H1 (cell line): ENCODE results near the gene SLC25A39. TPM values are rescaled to one million over a fixed set of nuclear protein-coding genes. Genes with fewer than 3 reads are reported as not detected.

Experiments used
- CTCF ChIA-PET: fragments of 300-600 bp; sonication (Branson Sonifier 250); formaldehyde crosslinking; loops from one replicate; lab custom pipeline; 2021; ENCODE audit not compliant: partially characterized antibody; lab: Charles Lee
- POLR2A ChIA-PET: fragments of 300-600 bp; sonication (Branson Sonifier 250); formaldehyde crosslinking; loops from one replicate; lab custom pipeline; 2021; ENCODE audit warnings: inconsistent platforms; ENCODE audit not compliant: partially characterized antibody; lab: Charles Lee
- DNase-seq, 2 experiments: peaks; one replicate each; pipeline versions ENCODE4 v3.0.0 to v3.0.0-alpha.2; 2010 to 2022; ENCODE audit warnings: low spot score in 2 of 2, low read depth in 1 of 2, mixed read lengths in 1 of 2
- FAIRE-seq: peaks from 2 replicates; lab custom pipeline; 2011; peaks lifted over from hg19 to GRCh38; lab: Jason Lieb, UNC
- H2AFZ ChIP-seq: 2 replicates; pipeline ENCODE4 v1.8.1; 2012; ENCODE audit warnings: low read length, inconsistent platforms
- H2AK5ac ChIP-seq: 2 replicates; pipeline ENCODE4 v1.6.1; 2013; ENCODE audit warnings: low read depth, low read length
- H2BK120ac ChIP-seq: replicated peaks from 2 replicates; pipeline ENCODE3; 2013; ENCODE audit warnings: low read depth, low read length, inconsistent platforms
- H2BK12ac ChIP-seq: 2 replicates; pipeline ENCODE4 v1.6.1; 2013; ENCODE audit warnings: low read depth, low read length
- H2BK15ac ChIP-seq: 2 replicates; pipeline ENCODE4 v1.6.1; 2013; ENCODE audit warnings: low read length
- H2BK20ac ChIP-seq: 2 replicates; pipeline ENCODE4 v1.6.1; 2013; ENCODE audit warnings: low read length
- H2BK5ac ChIP-seq: 2 replicates; pipeline ENCODE4 v1.6.1; 2013; ENCODE audit warnings: low read depth, low read length
- H3K14ac ChIP-seq: 2 replicates; pipeline ENCODE4 v1.6.1; 2013; ENCODE audit warnings: inconsistent platforms; ENCODE audit not compliant: insufficient read length
- H3K18ac ChIP-seq: 2 replicates; pipeline ENCODE4 v1.6.1; 2013; ENCODE audit warnings: low read length; ENCODE audit errors: extremely low read depth
- H3K23ac ChIP-seq: 2 replicates; pipeline ENCODE4 v1.6.1; 2013; ENCODE audit warnings: inconsistent platforms; ENCODE audit not compliant: insufficient read length
- H3K23me2 ChIP-seq: 2 replicates; pipeline ENCODE4 v1.6.1; 2013; ENCODE audit warnings: low read depth, low read length
- H3K27ac ChIP-seq: 2 replicates; pipeline ENCODE4 v1.6.1; 2011; ENCODE audit warnings: low read depth, low read length, inconsistent platforms
- H3K27me3 ChIP-seq, 4 experiments: replicated peaks in 1 of 4; 1 replicate in 1 of 4; 2 replicates in 3 of 4; pipeline versions ENCODE4 v1.6.1 to v1.8.1; 2011 to 2013; ENCODE audit warnings: low read length in 3 of 4, mild to moderate bottlenecking in 3 of 4, inconsistent platforms in 2 of 4, mixed read lengths in 2 of 4, moderate library complexity in 1 of 4; ENCODE audit not compliant: control insufficient read depth in 3 of 4, insufficient read depth in 3 of 4; ENCODE audit errors: extremely low read depth in 1 of 4
- H3K36me3 ChIP-seq, 4 experiments: 2 replicates each; pipeline versions ENCODE4 v1.6.1 to v1.8.1; 2011 to 2013; ENCODE audit warnings: mild to moderate bottlenecking in 4 of 4, low read length in 3 of 4, moderate library complexity in 2 of 4, control low read depth in 1 of 4, inconsistent platforms in 1 of 4; ENCODE audit not compliant: insufficient read depth in 4 of 4, control insufficient read depth in 2 of 4
- H3K4ac ChIP-seq: replicated peaks from 2 replicates; pipeline ENCODE3; 2013; ENCODE audit warnings: low read length, low read depth, mixed read lengths, inconsistent platforms; ENCODE audit not compliant: insufficient read length
- H3K4me1 ChIP-seq, 4 experiments: replicated peaks in 1 of 4; 1 replicate in 1 of 4; 2 replicates in 3 of 4; pipeline versions ENCODE4 v1.6.1 to v1.8.1; 2011 to 2013; ENCODE audit warnings: low read length in 3 of 4, inconsistent platforms in 2 of 4, mixed read lengths in 1 of 4; ENCODE audit not compliant: insufficient read depth in 4 of 4, control insufficient read depth in 3 of 4
- H3K4me2 ChIP-seq, 2 experiments: 2 replicates each; pipeline versions ENCODE4 v1.6.1 to v1.8.1; 2011 to 2013; ENCODE audit warnings: low read depth in 2 of 2, low read length in 2 of 2, control low read depth in 1 of 2, inconsistent platforms in 1 of 2, mild to moderate bottlenecking in 1 of 2; ENCODE audit not compliant: insufficient read depth in 1 of 2
- H3K4me3 ChIP-seq, 4 experiments: fragments of 200-600, 300-600 bp in 1 of 4; sonication (generic), shearing (Covaris generic), sonication (Bioruptor Twin) in 1 of 4; 2 replicates each; pipeline versions ENCODE4 v1.5.1 to v1.8.1; 2011 to 2016; ENCODE audit warnings: low read length in 4 of 4, low read depth in 3 of 4, control low read depth in 2 of 4, inconsistent platforms in 2 of 4, mild to moderate bottlenecking in 2 of 4, mixed read lengths in 1 of 4, moderate library complexity in 1 of 4; ENCODE audit not compliant: insufficient read depth in 2 of 4; ENCODE audit errors: extremely low read depth in 1 of 4
- H3K56ac ChIP-seq: replicated peaks from 2 replicates; pipeline ENCODE3; 2013; ENCODE audit warnings: low read depth, mild to moderate bottlenecking, mixed read lengths, low read length, inconsistent platforms; ENCODE audit not compliant: insufficient read length
- H3K79me1 ChIP-seq: 2 replicates; pipeline ENCODE4 v1.6.1; 2013; ENCODE audit warnings: low read depth, low read length, control low read depth
- H3K79me2 ChIP-seq, 2 experiments: 2 replicates each; pipeline versions ENCODE4 v1.6.1 to v1.8.1; 2012 to 2013; ENCODE audit warnings: low read length in 2 of 2, mild to moderate bottlenecking in 2 of 2, inconsistent platforms in 1 of 2; ENCODE audit not compliant: insufficient read depth in 2 of 2, control insufficient read depth in 1 of 2
- H3K9ac ChIP-seq, 4 experiments: replicated peaks in 1 of 4; 1 replicate in 1 of 4; 2 replicates in 3 of 4; pipeline versions ENCODE4 v1.6.1 to v1.8.1; 2011 to 2013; ENCODE audit warnings: low read depth in 3 of 4, low read length in 3 of 4, control low read depth in 2 of 4, mild to moderate bottlenecking in 2 of 4, moderate library complexity in 2 of 4, inconsistent platforms in 1 of 4; ENCODE audit errors: extremely low read depth in 1 of 4
- H3K9me3 ChIP-seq, 2 experiments: 2 replicates each; pipeline versions ENCODE4 v1.6.1 to v1.8.1; 2012 to 2013; ENCODE audit warnings: mild to moderate bottlenecking in 2 of 2, moderate library complexity in 2 of 2, control low read depth in 1 of 2, inconsistent platforms in 1 of 2, low read depth in 1 of 2, low read length in 1 of 2, mixed read lengths in 1 of 2; ENCODE audit not compliant: insufficient read depth in 2 of 2
- H4K20me1 ChIP-seq, 2 experiments: replicated peaks in 1 of 2; 2 replicates each; pipeline versions ENCODE3 to v1.8.1; 2011 to 2013; ENCODE audit warnings: inconsistent platforms in 2 of 2, low read length in 2 of 2, mild to moderate bottlenecking in 1 of 2; ENCODE audit not compliant: insufficient read depth in 2 of 2, control insufficient read depth in 1 of 2
- H4K5ac ChIP-seq: 2 replicates; pipeline ENCODE4 v1.6.1; 2013; ENCODE audit warnings: low read length, low read depth, mixed read lengths, inconsistent platforms; ENCODE audit not compliant: insufficient read length
- H4K8ac ChIP-seq: 2 replicates; pipeline ENCODE4 v1.8.0; 2013; ENCODE audit warnings: mild to moderate bottlenecking, moderate library complexity, low read length, inconsistent platforms; ENCODE audit not compliant: insufficient read depth; ENCODE audit errors: extremely low read depth
- H4K91ac ChIP-seq: replicated peaks from 2 replicates; pipeline ENCODE3; 2013; ENCODE audit warnings: low read length, mixed read lengths, inconsistent platforms; ENCODE audit not compliant: insufficient read length
- CBX8 ChIP-seq: fragments of 300-800, 300-1000 bp; sonication (generic); IDR thresholded peaks from 2 replicates; pipeline ENCODE4 v1.7.1; 2016; ENCODE audit warnings: low read depth, low read length, borderline replicate concordance
- JUND ChIP-seq: IDR thresholded peaks from 2 replicates; pipeline ENCODE4 v1.6.1; 2011; ENCODE audit warnings: mild to moderate bottlenecking, improper control_type of control experiment, low read length
- RXRA ChIP-seq: IDR thresholded peaks from 2 replicates; pipeline ENCODE4 v1.6.1; 2011; ENCODE audit warnings: low read depth, mild to moderate bottlenecking, low read length, moderate library complexity; ENCODE audit not compliant: insufficient read depth
- SIN3A ChIP-seq, 2 experiments: IDR thresholded peaks in 1 of 2; conservative IDR thresholded peaks in 1 of 2; 2 replicates each; pipeline ENCODE4 v1.6.1; 2011 to 2012; ENCODE audit warnings: low read length in 2 of 2, improper control_type of control experiment in 1 of 2, low read depth in 1 of 2, mild to moderate bottlenecking in 1 of 2
- SIRT6 ChIP-seq: IDR thresholded peaks from one replicate; pipeline ENCODE4 v1.7.1; 2012; ENCODE audit warnings: low read length, inconsistent platforms
- WGBS, 2 experiments: shearing (Covaris generic) in 1 of 2; methylation state at CpG; one replicate each; pipeline versions ENCODE4 v1.1.6 to v1.1.7; 2013 to 2015; ENCODE audit warnings: low lambda C conversion rate in 2 of 2, mixed read lengths in 2 of 2, inconsistent platforms in 1 of 2, low coverage in 1 of 2, missing lambda C conversion rate in 1 of 2; ENCODE audit not compliant: insufficient replicate concordance in 2 of 2, insufficient coverage in 1 of 2, insufficient read length in 1 of 2; ENCODE audit errors: extremely low coverage in 1 of 2, missing lambda C conversion rate in 1 of 2; 5-methylcytosine and 5-hydroxymethylcytosine counted together
- polyA plus RNA-seq, 7 experiments: library from polyadenylated mRNA; depleted of rRNA in 3 of 7; stranded (reverse) in 5 of 7; unstranded in 2 of 7; fragments of >200 nt in 5 of 7; fragments of 200-250 nt in 2 of 7; gene quantifications; 1 replicate in 5 of 7; 2 replicates in 1 of 7; 4 replicates in 1 of 7; pipeline versions ENCODE4 v1.2.1 to v1.2.3, GENCODE V29; 2011 to 2013; ENCODE audit warnings: missing spikeins in 2 of 7, mixed read lengths in 2 of 7
- total RNA-seq: library from RNA; stranded (reverse); fragmentation: NEBNext Ultra II Directional; extraction: Animal tissue kit (Norgen Biotek cat#: 25700); gene quantifications from 2 replicates; pipeline ENCODE4 v1.2.1, GENCODE V29; 2021

SLC25A39 gene
- total and polyA plus RNA-seq, 2 of the 8 experiments (the other 6 are each of a cell fraction or from before 2014, with no cell fraction given) = 200 to 291 TPM

DNA sequence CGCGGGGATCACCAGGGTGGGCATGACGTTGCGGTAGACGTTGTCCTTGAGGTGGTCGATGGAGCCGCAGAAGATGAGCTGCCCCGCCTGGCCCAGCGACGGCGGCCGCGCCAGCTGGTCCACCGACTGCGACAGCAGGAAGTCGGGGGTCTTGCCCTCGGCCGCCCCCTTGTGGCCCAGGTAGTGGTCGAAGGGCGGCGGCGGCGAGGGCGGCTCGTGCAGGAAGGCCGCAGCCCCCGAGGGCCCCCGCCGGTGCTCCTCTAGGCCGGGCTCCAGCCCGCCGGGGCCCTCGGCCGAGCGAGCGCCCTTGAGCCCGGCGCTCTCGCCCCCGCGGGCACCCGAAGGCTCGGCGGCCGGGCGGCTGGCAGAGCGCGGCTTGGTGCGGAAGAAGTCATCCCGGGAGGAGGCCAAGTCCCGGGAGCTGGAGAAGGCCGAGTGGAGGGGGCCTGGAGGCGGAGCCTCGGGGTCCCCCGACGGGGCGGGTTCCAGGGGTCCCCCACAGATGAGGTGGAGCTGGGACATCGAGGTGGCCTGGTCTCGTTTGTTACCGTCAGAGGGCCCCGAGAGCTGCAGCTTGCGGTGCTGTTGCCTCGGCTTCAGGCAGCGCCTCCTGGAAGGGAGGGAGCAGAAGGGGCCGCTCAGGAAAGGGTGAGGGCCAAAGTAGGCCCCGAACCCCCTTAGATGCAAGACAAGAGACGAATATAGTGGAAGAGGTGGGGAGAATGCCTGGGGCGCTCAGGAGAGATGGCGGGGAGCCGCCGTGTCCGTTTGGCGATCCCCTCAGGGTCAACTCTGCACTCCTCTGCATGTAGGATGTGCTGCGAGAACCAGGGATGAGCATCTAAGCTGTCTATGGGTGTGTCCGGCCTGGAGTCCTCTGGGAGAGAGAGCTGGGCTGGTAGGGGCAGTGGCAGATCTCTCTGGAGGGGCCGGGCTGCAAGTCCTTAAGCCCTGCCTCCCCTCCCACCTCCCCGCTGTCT lies 30.2 kb upstream of the SLC25A39 start:
- Histone ChIP-seq H3K79me2 (no peaks in the 10 kb centered on the region; a peak in 1 of 4 replicates), H4K20me1 (peaks cover 4 to 24% of the 10 kb centered on the region in 2 experiments), H4K5ac (no peak overlapping the region), H3K9me3 (no peaks in the 10 kb centered on the region), H3K9ac (peak overlapping the region in 1 of 4 experiments; percentile 53; a peak in 1 of 7 replicates), H3K27ac (no peak overlapping the region), H3K4me2 (peak overlapping the region; percentile 64 to 71), H2BK20ac (no peak overlapping the region), H3K56ac (peak overlapping the region; percentile 73), H2BK120ac (no peak overlapping the region), H4K8ac (peak overlapping the region; percentile 89), H2BK12ac (no peak overlapping the region), H3K79me1 (peaks cover 5% of the 10 kb centered on the region), H3K23me2 (peaks cover 8% of the 10 kb centered on the region; the same call in 1 of the 2 replicates), H3K18ac (no peak overlapping the region; the same call in 1 of the 2 replicates), H3K14ac (no peak overlapping the region), H4K91ac (no peak overlapping the region), H3K23ac (no peak overlapping the region), H2AFZ (no peak overlapping the region), H2BK5ac (no peak overlapping the region), H3K4me3 (peak overlapping the region; percentile 26 to 68 (median 42); a peak in 6 of 8 replicates), H2BK15ac (no peak overlapping the region; the same call in 1 of the 2 replicates), H3K36me3 (peaks cover 2 to 6% (median 3%) of the 10 kb centered on the region in 4 experiments; a peak in 4 of 8 replicates), H2AK5ac (no peak overlapping the region), H3K4ac (peak overlapping the region; percentile 93), H3K4me1 (peaks cover 0 to 8% (median 4%) of the 10 kb centered on the region in 4 experiments; a peak in 4 of 7 replicates), H3K27me3 (no peaks in the 10 kb centered on the region; a peak in 2 of 7 replicates)
- FAIRE-seq (no peak), DNase-seq (peak in 1 of 2 experiments; percentile 96)
- ChIA-PET POLR2A (interaction anchor here (0.5 to 3.2 kb wide), 15 partner anchors 8 to 437 kb away, joined by 3 to 18 read pairs (median 5); partner anchors contain the start of genes FAM171A2 and GRN), CTCF (interaction anchor here (0.6 to 10.1 kb wide), 22 partner anchors 8 to 887 kb away, joined by 3 to 177 read pairs (median 4); partner anchors contain the start of genes ASB16, FAM171A2 and GRN)
- 33% methylated on average over 61 of the region's 77 CpGs; no CpG with 5 or more reads in 1 of the 2 experiments for WGBS, 2 experiments
- TF ChIP-seq SIRT6 (no peak), SIN3A (conservative IDR thresholded peaks at IDR 0.05 in 1 of 2, IDR thresholded peaks at IDR 0.05 in 1 of 2; ENCODE audit: low read depth in 1 of 2, low read length in 2 of 2) (peak in 1 of 2 experiments; percentile 83; a peak in 2 of 4 replicates), JUND (0 out of 2 replicates have a peak, but pooled peaks have one; percentile 11), RXRA (no peak), CBX8 (no peak)
